ENCODE data around the gene ALOX5. TPM values are rescaled to one million over a fixed set of nuclear protein-coding genes. Genes with fewer than 3 reads are reported as not detected.
"Not testable (repeated sequence)": the region's sequence is repeated elsewhere in the genome, so short reads cannot be mapped to it uniquely, and the experiment has no call there.

The ALOX5 gene
- 10 to 100 TPM; 13.6 to 14.2 TPM for total RNA-seq

DNA sequence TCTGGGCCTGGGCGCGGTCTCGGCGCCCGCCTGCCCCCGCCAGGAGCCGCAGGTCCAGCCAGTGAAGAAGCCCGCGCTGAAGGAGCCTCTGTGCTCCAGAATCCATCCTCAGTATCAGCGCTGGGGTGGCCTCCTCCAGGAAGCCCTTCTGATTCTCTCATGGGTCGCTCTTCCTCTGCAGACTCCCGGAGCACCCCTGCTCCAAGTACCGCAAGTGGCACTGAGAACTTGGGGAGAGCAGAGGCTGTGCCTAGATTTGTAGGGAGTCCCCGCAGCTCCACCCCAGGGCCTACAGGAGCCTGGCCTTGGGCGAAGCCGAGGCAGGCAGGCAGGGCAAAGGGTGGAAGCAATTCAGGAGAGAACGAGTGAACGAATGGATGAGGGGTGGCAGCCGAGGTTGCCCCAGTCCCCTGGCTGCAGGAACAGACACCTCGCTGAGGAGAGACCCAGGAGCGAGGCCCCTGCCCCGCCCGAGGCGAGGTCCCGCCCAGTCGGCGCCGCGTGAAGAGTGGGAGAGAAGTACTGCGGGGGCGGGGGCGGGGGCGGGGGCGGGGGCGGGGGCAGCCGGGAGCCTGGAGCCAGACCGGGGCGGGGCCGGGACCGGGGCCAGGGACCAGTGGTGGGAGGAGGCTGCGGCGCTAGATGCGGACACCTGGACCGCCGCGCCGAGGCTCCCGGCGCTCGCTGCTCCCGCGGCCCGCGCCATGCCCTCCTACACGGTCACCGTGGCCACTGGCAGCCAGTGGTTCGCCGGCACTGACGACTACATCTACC lies at the start of gene ALOX5:
Gene ALOX5 (plus strand): TSS at position 641 of the 774 bp plus-strand sequence. CDS start 64 bp downstream, at position 705.
- Mint-ChIP-seq H3K4me3 (peak within 1 kb of the TSS; percentile 91), H3K27ac (peak within 1 kb of the TSS; percentile 71), H3K4me1 (peaks cover 24% of the 10 kb centered on the region), H3K36me3 (peaks cover 2% of the 10 kb centered on the region), H3K9me3 (no peaks in the 10 kb centered on the region), H3K27me3 (peaks cover 51% of the 10 kb centered on the region)
- DNase-seq (peak; percentile 69), ATAC-seq (ENCODE audit: low read depth) (peak; percentile 67)
- POLR2A ChIA-PET = interaction anchor here (1.6 kb wide), 1 partner anchor 47 kb away, joined by 8 read pairs; no protein-coding TSS in a partner anchor

DNA sequence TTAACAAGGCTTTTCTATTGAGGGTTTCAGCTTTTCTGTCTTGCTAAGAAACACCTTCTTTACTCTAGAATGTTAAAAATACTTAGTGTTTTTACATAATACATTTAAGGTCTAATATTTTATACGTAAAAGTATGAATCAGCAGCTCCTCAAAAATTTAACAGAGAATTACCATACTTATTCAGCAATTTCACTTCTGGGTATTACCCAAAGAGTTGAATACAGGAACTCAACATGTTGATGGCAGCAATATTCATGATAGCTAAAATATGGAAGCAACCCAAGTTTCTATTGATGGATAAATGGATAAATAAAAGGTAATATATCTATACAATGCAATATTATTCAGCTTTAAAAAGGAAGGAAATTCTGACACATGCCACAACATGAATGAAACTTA lies 48.9 kb upstream of the ALOX5 start:
- no peak overlapping the region for H3K27ac Mint-ChIP-seq
- ATAC-seq (ENCODE audit: low read depth) (no peak), DNase-seq (no peak)
- no peak overlapping the region for H3K4me3 Mint-ChIP-seq
- no peaks in the 10 kb centered on the region for H3K4me1 Mint-ChIP-seq
- H3K9me3 Mint-ChIP-seq = peaks cover 13% of the 10 kb centered on the region
- peaks cover 5% of the 10 kb centered on the region for H3K36me3 Mint-ChIP-seq
- peaks cover 26% of the 10 kb centered on the region for H3K27me3 Mint-ChIP-seq
- POLR2A ChIA-PET = no interaction called here

DNA sequence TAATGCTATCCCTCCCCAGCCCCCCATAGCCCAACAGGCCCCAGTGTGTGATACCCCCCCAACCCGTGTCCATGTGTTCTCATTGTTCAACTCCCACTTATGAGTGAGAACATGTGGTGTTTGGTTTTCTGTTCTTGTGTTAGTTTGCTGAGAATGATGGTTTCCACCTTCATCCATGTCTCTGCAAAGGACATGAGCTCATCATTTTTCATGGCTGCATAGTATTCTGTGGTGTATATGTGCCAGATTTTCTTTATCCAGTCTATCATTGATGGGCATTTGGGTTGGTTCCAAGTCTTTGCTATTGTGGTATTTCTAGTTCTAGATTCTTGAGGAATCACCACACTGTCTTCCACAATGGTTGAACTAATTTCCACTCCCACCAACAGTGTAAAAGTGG lies 47.2 kb upstream of the ALOX5 start:
- H3K4me3 Mint-ChIP-seq; POLR2A ChIA-PET; ATAC-seq (ENCODE audit: low read depth); DNase-seq; H3K36me3 Mint-ChIP-seq; H3K27ac Mint-ChIP-seq; H3K4me1 Mint-ChIP-seq: not testable (repeated sequence)
- Mint-ChIP-seq H3K27me3 (peaks cover 41% of the 10 kb centered on the region), H3K9me3 (peaks cover 13% of the 10 kb centered on the region)

DNA sequence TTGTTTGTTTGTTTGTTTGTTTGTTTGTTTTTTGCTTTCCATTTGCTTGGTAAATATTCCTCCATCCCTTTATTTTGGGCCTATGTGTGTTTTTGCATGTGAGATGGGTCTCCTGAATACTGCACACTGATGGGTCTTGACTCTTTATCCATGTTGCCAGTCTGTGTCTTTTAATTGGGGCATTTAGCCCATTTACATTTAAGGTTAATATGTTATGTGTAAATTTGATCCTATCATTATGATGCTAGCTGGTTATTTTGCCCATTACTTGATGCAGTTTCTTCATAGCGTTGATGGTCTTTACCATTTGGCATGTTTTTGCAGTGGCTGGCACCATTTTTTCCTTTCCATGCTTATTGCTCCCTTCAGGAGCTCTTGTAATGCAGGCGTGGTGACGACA lies 42.2 kb upstream of the ALOX5 start:
- H3K4me1 Mint-ChIP-seq; DNase-seq; H3K4me3 Mint-ChIP-seq; H3K9me3 Mint-ChIP-seq; H3K36me3 Mint-ChIP-seq; H3K27ac Mint-ChIP-seq; POLR2A ChIA-PET; ATAC-seq (ENCODE audit: low read depth): not testable (repeated sequence)
- peaks cover 25% of the 10 kb centered on the region for H3K27me3 Mint-ChIP-seq

DNA sequence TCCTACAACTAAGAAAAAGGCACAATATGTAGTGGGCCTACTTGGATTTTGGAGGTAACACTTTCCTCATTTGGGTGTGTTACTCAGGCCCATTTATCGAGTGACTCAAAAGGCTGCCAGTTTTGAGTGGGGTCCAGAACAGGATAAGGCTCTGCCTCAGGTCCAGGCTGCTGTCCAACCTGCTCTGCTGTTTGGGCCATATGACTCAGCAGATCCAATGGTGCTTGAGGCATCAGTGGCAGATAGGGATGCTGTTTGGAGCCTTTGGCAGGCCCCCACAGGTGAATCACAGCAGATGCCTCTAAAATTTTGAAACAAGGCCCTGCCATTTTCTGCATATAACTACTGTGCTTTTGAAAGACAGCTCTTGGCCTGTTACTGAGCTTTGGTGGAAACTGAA lies 34.1 kb upstream of the ALOX5 start:
- no peak overlapping the region for H3K4me3 Mint-ChIP-seq
- no peaks in the 10 kb centered on the region for H3K36me3 Mint-ChIP-seq
- peaks cover 9% of the 10 kb centered on the region for H3K27me3 Mint-ChIP-seq
- POLR2A ChIA-PET = no interaction called here
- ATAC-seq (ENCODE audit: low read depth) = no peak
- DNase-seq = no peak
- no peaks in the 10 kb centered on the region for H3K4me1 Mint-ChIP-seq
- peaks cover 3% of the 10 kb centered on the region for H3K9me3 Mint-ChIP-seq
- H3K27ac Mint-ChIP-seq = no peak overlapping the region

DNA sequence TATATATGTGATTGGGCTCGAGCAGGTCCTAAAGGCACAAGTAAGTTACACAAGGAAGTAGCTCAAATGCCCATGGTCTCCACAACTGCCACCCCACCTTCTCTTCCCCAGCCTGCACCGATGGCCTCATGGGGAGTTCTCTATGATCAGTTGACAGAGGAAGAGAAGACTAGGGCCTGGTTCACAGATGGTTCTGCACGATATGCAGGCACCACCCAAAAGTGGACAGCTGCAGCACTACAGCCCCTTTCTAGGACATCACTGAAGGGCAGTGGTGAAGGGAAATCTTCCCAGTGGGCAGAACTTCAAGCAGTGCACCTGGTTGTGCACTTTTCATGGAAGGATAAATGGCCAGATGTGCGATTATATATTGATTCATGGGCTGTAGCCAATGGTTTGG lies 33.6 kb upstream of the ALOX5 start:
- H3K27me3 Mint-ChIP-seq; ATAC-seq (ENCODE audit: low read depth); DNase-seq; H3K9me3 Mint-ChIP-seq; H3K27ac Mint-ChIP-seq; H3K4me1 Mint-ChIP-seq; H3K36me3 Mint-ChIP-seq; POLR2A ChIA-PET; H3K4me3 Mint-ChIP-seq: not testable (repeated sequence)

DNA sequence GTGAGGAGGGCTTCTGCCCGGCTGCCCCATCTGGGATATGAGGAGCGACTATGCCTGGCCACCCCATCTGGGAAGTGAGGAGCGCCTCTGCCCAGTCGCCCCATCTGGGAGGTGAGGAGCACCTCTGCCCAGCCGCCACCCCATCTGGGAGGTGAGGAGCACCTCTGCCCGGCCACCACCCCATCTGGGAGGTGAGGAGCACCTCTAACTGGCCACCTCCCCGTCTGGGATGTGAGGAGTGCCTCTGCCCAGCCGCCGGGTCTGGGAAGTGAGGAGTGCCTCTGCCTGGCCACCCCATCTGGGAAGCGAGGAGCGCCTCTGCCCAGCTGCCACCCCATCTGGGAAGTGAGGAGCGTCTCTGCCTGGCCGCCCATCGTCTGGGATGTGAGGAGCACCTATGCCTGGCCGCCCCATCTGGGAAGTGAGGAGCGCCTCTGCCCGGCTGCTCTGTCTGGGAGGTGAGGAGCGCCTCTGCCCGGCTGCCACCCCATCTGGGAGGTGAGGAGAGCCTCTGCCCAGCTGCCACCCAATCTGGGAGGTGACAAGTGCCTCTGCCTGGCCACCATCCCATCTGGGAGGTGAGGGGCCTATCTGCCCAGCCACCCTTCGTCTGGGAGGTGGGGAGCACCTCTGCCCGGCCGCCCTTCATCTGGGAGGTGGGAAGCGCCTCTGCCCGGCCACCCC lies 27.2 kb upstream of the ALOX5 start:
- H3K9me3 Mint-ChIP-seq; ATAC-seq (ENCODE audit: low read depth); H3K36me3 Mint-ChIP-seq; DNase-seq; H3K4me3 Mint-ChIP-seq; H3K4me1 Mint-ChIP-seq; POLR2A ChIA-PET; H3K27me3 Mint-ChIP-seq; H3K27ac Mint-ChIP-seq: not testable (repeated sequence)

DNA sequence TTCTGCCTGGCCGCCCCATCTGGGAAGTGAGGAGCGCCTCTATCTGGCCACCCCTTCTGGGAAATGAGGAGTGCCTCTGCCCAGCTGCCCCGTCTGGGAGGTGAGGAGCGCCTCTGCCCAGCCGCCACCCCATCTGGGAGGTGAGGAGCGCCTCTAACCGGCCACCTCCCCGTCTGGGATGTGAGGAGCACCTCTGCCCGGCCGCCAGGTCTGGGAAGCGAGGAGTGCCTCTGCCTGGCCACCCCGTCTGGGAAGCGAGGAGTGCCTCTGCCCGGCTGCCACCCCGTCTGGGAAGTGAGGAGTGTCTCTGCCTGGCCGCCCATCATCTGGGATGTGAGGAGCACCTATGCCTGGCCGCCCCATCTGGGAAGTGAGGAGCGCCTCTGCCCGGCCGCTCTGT lies 26.6 kb upstream of the ALOX5 start:
- ATAC-seq (ENCODE audit: low read depth); H3K27me3 Mint-ChIP-seq; DNase-seq; H3K9me3 Mint-ChIP-seq; H3K4me3 Mint-ChIP-seq; POLR2A ChIA-PET; H3K36me3 Mint-ChIP-seq; H3K27ac Mint-ChIP-seq; H3K4me1 Mint-ChIP-seq: not testable (repeated sequence)

DNA sequence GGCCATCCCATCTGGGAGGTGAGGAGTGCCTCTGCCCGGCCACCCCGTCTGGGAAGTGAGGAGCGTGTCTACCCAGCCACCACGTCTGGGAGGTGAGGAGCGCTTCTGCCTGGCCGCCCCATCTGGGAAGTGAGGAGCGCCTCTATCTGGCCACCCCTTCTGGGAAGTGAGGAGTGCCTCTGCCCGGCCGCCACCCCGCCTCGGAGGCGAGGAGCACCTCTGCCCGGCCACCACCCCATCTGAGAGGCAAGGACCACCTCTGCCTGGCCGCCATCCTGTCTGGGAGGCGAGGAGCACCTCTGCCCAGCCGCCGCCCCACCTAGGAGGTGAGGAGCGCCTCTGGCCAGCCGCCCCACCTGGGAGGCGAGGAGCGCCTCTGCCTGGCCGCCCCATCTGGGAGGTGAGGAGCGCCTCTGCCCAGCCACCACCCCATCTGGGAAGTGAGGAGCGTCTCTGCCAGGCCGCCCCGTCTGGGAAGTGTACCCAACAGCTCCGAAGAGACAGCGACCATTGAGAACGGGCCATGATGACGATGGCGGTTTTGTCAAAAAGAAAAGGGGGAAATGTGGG lies 25.7 kb upstream of the ALOX5 start:
- DNase-seq; H3K4me1 Mint-ChIP-seq; ATAC-seq (ENCODE audit: low read depth); H3K27ac Mint-ChIP-seq; H3K27me3 Mint-ChIP-seq; POLR2A ChIA-PET; H3K9me3 Mint-ChIP-seq; H3K36me3 Mint-ChIP-seq; H3K4me3 Mint-ChIP-seq: not testable (repeated sequence)

DNA sequence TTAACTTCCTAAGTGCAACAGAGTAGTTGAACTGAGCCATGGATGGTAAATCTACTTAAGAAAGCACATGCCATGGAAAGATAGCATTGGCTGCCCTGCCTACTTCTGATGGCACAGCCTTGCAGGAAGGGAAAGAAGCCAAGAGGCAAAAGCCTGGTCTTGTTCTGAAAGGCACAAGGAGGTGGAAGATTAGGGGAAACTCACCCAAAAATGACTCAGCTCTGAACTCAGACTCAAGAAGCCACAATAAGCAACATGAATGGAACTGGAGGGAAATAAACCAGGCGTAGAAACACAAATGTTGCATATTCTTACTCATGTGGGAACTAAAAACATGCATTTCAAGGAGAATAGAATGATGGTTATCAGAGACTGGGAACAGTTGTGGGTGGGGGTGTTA lies 20.8 kb upstream of the ALOX5 start:
- no peak for ATAC-seq (ENCODE audit: low read depth)
- no peak overlapping the region for H3K4me3 Mint-ChIP-seq

DNA sequence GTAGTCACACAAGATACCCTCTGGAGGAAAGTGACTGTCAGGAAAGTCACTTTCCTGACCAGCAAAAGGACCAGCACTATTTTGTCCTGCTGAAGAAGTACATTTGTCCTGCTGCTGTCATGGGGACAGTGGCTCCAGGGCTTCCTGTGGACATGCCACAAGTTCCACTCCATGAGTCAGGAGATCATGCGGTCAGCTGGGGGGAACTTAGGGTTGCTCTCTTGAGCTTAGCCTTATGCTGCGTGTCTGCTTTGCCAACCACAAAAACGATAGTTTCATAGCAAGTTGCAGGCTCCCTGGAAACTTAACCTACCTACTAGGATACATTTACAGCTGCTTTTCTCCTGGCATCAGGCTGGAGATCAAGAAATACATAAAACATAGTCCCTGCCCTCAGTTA lies 19.8 kb upstream of the ALOX5 start:
- DNase-seq = no peak
- POLR2A ChIA-PET = no interaction called here
- ATAC-seq (ENCODE audit: low read depth) = no peak
- Mint-ChIP-seq H3K36me3 (peaks cover 1% of the 10 kb centered on the region), H3K27me3 (no peaks in the 10 kb centered on the region), H3K4me1 (peaks cover 1% of the 10 kb centered on the region), H3K27ac (no peak overlapping the region), H3K4me3 (no peak overlapping the region), H3K9me3 (peaks cover 1% of the 10 kb centered on the region)

More for the DNA sequence above, 20.8 kb upstream of the ALOX5 start:
- no peak overlapping the region for H3K27ac Mint-ChIP-seq
- POLR2A ChIA-PET = no interaction called here
- peaks cover 1% of the 10 kb centered on the region for H3K4me1 Mint-ChIP-seq
- no peaks in the 10 kb centered on the region for H3K27me3 Mint-ChIP-seq
- H3K36me3 Mint-ChIP-seq = peaks cover 1% of the 10 kb centered on the region
- DNase-seq = no peak
- H3K9me3 Mint-ChIP-seq = peaks cover 5% of the 10 kb centered on the region

DNA sequence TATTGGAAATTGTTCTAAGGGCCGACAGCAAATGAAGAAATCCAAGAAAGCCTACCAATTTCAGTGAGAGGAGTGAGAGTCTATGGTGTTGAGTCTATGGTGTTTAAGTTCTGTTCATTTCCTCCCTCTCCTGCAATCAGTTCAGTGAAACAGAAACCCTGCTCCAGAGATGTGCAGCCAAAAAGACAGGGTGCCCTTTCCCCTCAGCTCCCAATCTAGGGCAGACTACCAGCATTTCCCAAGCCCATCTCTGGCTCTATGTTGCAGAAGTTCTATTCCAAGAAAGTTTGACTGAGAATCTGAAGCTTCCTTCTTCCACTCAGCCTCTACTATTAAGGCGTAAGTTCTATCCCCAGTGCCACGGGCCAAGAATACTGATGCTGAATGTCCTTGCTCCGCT lies 18.5 kb upstream of the ALOX5 start:
- ATAC-seq (ENCODE audit: low read depth) (no peak), DNase-seq (no peak)
- H3K36me3 Mint-ChIP-seq = peaks cover 5% of the 10 kb centered on the region
- H3K27me3 Mint-ChIP-seq = no peaks in the 10 kb centered on the region
- H3K9me3 Mint-ChIP-seq = no peaks in the 10 kb centered on the region
- H3K4me3 Mint-ChIP-seq = no peak overlapping the region
- POLR2A ChIA-PET = no interaction called here
- peaks cover 1% of the 10 kb centered on the region for H3K4me1 Mint-ChIP-seq
- no peak overlapping the region for H3K27ac Mint-ChIP-seq

DNA sequence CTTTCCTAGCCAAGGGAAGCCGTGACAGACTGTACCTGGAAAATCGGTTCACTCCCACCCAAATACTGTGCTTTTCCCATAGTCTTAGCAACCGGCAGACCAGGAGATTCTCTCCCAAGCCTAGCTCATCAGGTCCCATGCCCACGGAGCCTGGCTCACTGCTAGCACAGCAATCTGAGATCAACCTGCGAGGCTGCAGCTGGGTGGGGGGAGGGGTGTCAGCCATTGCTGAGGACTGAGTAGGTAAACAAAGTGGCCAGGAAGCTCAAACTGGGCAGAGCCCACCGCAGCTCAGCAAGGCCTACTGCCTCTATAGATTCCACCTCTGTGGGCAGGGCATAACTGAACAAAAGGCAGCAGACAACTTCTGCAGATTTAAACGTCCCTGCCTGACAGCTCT lies 15.1 kb upstream of the ALOX5 start:
- POLR2A ChIA-PET; H3K4me1 Mint-ChIP-seq; DNase-seq; H3K9me3 Mint-ChIP-seq; H3K36me3 Mint-ChIP-seq; H3K4me3 Mint-ChIP-seq; H3K27ac Mint-ChIP-seq; ATAC-seq (ENCODE audit: low read depth): not testable (repeated sequence)
- peaks cover 12% of the 10 kb centered on the region for H3K27me3 Mint-ChIP-seq
